Panc1 (cell line): Measurements from ENCODE around the gene NFRKB.

ENCODE experiments used
- POLR2AphosphoS5 ChIP-seq: IDR thresholded peaks from 2 replicates; pipeline ENCODE4 v1.6.1; 2012; ENCODE audit warnings: mild to moderate bottlenecking, low read depth, low read length, moderate library complexity
- TF ChIP-seq, protein P1 (sequence below): fragments of 450-650 bp; IDR thresholded peaks from 2 replicates; pipeline ENCODE4 v1.5.1; 2017; ENCODE audit warnings: mild to moderate bottlenecking
- TF ChIP-seq, protein P2 (sequence below), 2 experiments: IDR thresholded peaks; 2 replicates each; pipeline ENCODE4 v1.6.1; 2011 to 2012; ENCODE audit warnings: low read depth in 2 of 2, control low read depth in 1 of 2, low read length in 1 of 2, mild to moderate bottlenecking in 1 of 2, moderate library complexity in 1 of 2; ENCODE audit not compliant: insufficient read depth in 1 of 2

DNA sequence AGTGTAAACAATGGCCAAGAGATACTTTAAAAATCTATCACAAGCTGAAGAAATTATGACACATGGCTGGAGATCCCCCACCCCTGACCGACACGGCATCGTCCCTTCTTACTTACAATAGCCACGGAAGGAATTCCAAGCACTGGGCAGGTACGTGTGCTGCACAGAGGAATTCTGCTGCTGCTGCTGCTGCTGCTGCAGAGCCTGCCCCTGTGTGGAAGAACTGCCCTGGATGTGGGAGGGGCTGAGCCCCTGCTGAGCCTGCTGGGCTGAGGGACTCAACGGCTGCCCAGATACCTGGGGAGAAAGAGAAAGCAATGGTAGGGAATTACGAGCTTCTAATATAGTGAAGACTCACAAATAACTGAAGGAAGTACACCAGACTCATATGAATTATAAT, 15.0 kb upstream of the NFRKB start:
- TF ChIP-seq, protein P1, sequence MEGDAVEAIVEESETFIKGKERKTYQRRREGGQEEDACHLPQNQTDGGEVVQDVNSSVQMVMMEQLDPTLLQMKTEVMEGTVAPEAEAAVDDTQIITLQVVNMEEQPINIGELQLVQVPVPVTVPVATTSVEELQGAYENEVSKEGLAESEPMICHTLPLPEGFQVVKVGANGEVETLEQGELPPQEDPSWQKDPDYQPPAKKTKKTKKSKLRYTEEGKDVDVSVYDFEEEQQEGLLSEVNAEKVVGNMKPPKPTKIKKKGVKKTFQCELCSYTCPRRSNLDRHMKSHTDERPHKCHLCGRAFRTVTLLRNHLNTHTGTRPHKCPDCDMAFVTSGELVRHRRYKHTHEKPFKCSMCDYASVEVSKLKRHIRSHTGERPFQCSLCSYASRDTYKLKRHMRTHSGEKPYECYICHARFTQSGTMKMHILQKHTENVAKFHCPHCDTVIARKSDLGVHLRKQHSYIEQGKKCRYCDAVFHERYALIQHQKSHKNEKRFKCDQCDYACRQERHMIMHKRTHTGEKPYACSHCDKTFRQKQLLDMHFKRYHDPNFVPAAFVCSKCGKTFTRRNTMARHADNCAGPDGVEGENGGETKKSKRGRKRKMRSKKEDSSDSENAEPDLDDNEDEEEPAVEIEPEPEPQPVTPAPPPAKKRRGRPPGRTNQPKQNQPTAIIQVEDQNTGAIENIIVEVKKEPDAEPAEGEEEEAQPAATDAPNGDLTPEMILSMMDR = no peak
- TF ChIP-seq POLR2AphosphoS5 = no peak
- TF ChIP-seq, protein P2, sequence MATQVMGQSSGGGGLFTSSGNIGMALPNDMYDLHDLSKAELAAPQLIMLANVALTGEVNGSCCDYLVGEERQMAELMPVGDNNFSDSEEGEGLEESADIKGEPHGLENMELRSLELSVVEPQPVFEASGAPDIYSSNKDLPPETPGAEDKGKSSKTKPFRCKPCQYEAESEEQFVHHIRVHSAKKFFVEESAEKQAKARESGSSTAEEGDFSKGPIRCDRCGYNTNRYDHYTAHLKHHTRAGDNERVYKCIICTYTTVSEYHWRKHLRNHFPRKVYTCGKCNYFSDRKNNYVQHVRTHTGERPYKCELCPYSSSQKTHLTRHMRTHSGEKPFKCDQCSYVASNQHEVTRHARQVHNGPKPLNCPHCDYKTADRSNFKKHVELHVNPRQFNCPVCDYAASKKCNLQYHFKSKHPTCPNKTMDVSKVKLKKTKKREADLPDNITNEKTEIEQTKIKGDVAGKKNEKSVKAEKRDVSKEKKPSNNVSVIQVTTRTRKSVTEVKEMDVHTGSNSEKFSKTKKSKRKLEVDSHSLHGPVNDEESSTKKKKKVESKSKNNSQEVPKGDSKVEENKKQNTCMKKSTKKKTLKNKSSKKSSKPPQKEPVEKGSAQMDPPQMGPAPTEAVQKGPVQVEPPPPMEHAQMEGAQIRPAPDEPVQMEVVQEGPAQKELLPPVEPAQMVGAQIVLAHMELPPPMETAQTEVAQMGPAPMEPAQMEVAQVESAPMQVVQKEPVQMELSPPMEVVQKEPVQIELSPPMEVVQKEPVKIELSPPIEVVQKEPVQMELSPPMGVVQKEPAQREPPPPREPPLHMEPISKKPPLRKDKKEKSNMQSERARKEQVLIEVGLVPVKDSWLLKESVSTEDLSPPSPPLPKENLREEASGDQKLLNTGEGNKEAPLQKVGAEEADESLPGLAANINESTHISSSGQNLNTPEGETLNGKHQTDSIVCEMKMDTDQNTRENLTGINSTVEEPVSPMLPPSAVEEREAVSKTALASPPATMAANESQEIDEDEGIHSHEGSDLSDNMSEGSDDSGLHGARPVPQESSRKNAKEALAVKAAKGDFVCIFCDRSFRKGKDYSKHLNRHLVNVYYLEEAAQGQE (IDR thresholded peaks at IDR 0.05; ENCODE audit: insufficient read depth in 1 of 2, low read depth in 2 of 2, low read length in 1 of 2) = no peak
